Sigmoid colon (tissue), 7 donors: ENCODE measurements around the gene TMEM233. TPM values are rescaled to one million over a fixed set of nuclear protein-coding genes. Genes with fewer than 3 reads are reported as not detected.

ENCODE experiments used
- DNase-seq: peaks from one replicate; pipeline ENCODE4 v3.0.0-alpha.2; 2019
- H3K27ac ChIP-seq, 4 donors: fragments of 200-600 bp; sonication (generic); one replicate each; pipeline ENCODE4 v1.5.1; 2016 to 2019; ENCODE audit warnings: mild to moderate bottlenecking in 1 of 4
- H3K27me3 ChIP-seq, 3 donors: fragments of 200-600 bp; sonication (generic); one replicate each; pipeline ENCODE4 v1.5.1; 2019; ENCODE audit warnings: mild to moderate bottlenecking in 1 of 3
- H3K36me3 ChIP-seq, 4 donors: fragments of 200-600 bp; sonication (generic); one replicate each; pipeline ENCODE4 v1.5.1; 2016 to 2019
- H3K4me1 ChIP-seq, 4 donors: fragments of 200-600 bp; sonication (generic); one replicate each; pipeline ENCODE4 v1.5.1; 2017 to 2019
- H3K4me3 ChIP-seq, 4 donors: fragments of 200-600 bp; sonication (generic); one replicate each; pipeline ENCODE4 v1.5.1; 2017 to 2019; ENCODE audit warnings: mild to moderate bottlenecking in 2 of 4, moderate library complexity in 1 of 4
- H3K9me3 ChIP-seq, 4 donors: fragments of 200-600 bp in 3 of 4; sonication (generic) in 3 of 4; one replicate each; pipeline versions ENCODE4 v1.5.1 to v1.6.1; 2013 to 2019
- CTCF ChIP-seq, 4 experiments: fragments of 450-650 bp in 3 of 4; fragments of 200-600 bp in 1 of 4; IDR thresholded peaks; one replicate each; pipeline ENCODE4 v1.5.1; 2016 to 2019; ENCODE audit warnings: antibody characterized with exemption in 4 of 4, mild to moderate bottlenecking in 3 of 4, moderate library complexity in 2 of 4
- EP300 ChIP-seq, 4 donors: sonication (generic); formaldehyde crosslinking; IDR thresholded peaks; one replicate each; pipeline ENCODE4 v1.6.1; 2017; ENCODE audit warnings: antibody characterized with exemption in 4 of 4
- POLR2A ChIP-seq, 2 donors: fragments of 450-650 bp; IDR thresholded peaks; one replicate each; pipeline ENCODE4 v1.6.1; 2016; ENCODE audit warnings: antibody characterized with exemption in 2 of 2, mild to moderate bottlenecking in 2 of 2, moderate library complexity in 2 of 2
- POLR2AphosphoS5 ChIP-seq, 4 donors: sonication (generic); formaldehyde crosslinking; IDR thresholded peaks; one replicate each; pipeline ENCODE4 v1.6.1; 2017; ENCODE audit warnings: antibody characterized with exemption in 4 of 4
- WGBS, 2 donors: extraction: QIAGEN DNeasy Blood & Tissue Kit; methylation state at CpG; one replicate each; pipeline ENCODE4 v1.1.7; 2013; 5-methylcytosine and 5-hydroxymethylcytosine counted together
- intact Hi-C: fragments of 100-400 bp; cut with DNase I; formaldehyde crosslinking; loops from one replicate; pipeline ENCODE4 v1.15.1; 2023
- polyA plus RNA-seq, 3 donors: library from polyadenylated mRNA; stranded (reverse); fragments of 200-250 nt; gene quantifications; one replicate each; pipeline ENCODE4 v1.2.3, GENCODE V29; 2013
- total RNA-seq, 4 donors: library from RNA; depleted of rRNA; stranded (reverse); fragments of >200 nt; gene quantifications; one replicate each; pipeline ENCODE4 v1.1.0, GENCODE V29; 2016
- donor health status: healthy with polysubstance abuse.
- donor health status: Bipolar disorder and iron deficiency.
- donor health status: healthy.

The TMEM233 gene
- total and polyA plus RNA-seq, 7 donors: 0.10 TPM; not detected in 6

DNA sequence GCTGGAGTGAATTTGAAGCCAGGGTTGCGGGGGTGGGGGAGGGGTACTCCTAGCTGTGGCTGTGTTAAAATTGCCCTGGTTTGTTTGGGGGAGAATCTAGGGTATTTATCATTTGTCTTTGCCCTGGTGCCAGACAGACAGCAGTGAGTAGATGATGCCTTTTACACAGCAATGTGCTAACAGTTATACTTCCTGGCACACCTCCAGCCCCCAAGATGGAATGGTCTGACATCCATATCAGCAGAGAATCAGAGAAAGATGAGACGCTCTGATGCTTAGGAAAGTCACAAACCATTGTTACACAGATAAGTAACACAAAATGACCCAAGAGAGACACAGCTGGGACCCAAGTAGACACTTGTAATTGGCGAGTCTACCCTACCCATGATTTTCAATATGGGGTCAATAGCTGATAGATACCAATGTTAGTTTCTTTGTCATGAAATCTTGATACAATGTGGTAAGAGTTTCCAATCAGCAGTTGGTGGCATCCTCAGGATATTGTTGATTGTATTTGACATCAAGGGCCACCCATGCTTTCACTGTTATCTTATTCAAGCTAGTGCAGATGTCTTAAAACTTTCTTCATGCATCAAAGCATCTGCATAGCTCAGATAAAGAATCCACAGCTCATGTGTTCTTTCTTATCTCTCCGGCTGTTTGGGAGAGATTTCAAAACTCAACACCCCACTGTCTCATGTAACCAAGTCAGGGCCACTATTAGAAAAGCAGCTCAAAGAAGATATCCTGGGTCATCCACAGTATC is 71.8 kb downstream of the TMEM233 start:
- Histone ChIP-seq H3K4me3 (no peak overlapping the region), H3K4me1 (peaks cover 0 to 22% (median 20%) of the 10 kb centered on the region in 4 donors), H3K36me3 (no peaks in the 10 kb centered on the region), H3K27ac (no peak overlapping the region), H3K9me3 (no peaks in the 10 kb centered on the region), H3K27me3 (no peaks in the 10 kb centered on the region)
- intact Hi-C loops: loop anchor here (5.0 kb wide), 1 partner anchor 1288 kb away; the partner anchor contains the start of gene SUDS3
- no peak for DNase-seq
- TF ChIP-seq POLR2AphosphoS5 (IDR thresholded peaks at IDR 0.05) (no peak), EP300 (IDR thresholded peaks at IDR 0.05) (no peak), CTCF (IDR thresholded peaks at IDR 0.05) (no peak), POLR2A (IDR thresholded peaks at IDR 0.05) (no peak)
- WGBS, 2 donors: 91 to 93% methylated on average over 4 of the region's 4 CpGs

DNA sequence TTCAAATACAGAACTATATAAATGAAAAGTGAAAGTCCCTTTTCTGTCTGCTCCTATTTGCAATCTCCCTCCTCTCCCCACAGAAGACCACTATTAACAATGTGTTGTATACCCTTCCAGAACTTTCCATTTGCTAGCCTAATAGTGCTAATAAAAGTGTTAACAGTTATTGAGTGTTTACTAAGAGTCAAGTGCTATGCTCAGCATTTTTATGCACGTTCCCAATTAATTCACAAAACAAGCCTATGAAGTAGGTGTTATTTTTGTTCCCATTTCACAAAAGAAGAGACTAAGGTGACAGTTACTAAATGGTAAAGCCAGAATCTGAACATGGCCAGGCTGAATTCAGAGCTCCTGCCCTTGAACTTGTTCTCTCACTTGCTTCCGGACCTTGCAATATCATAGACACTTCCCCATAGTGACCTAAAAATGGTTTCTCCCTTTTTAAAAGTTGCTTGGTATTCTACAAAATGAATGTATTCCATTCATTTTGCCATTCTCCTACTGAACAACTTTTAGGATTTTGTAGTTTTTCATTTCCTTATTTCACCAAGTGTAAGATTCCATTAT is 72.7 kb downstream of the TMEM233 start:
- no peaks in the 10 kb centered on the region for H3K9me3 ChIP-seq
- H3K4me1 ChIP-seq: peaks cover 0 to 26% (median 20%) of the 10 kb centered on the region in 4 donors
- TF ChIP-seq CTCF (IDR thresholded peaks at IDR 0.05): no peak
- TF ChIP-seq POLR2A (IDR thresholded peaks at IDR 0.05): no peak
- no peak for TF ChIP-seq POLR2AphosphoS5 (IDR thresholded peaks at IDR 0.05)
- TF ChIP-seq EP300 (IDR thresholded peaks at IDR 0.05): no peak
- H3K27ac ChIP-seq: no peak overlapping the region
- H3K27me3 ChIP-seq: no peaks in the 10 kb centered on the region
- no peak for DNase-seq
- H3K4me3 ChIP-seq: no peak overlapping the region
- 58 to 84% methylated on average over 2 of the region's 2 CpGs for WGBS, 2 donors
- H3K36me3 ChIP-seq: peaks cover 0 to 2% (median under 1%) of the 10 kb centered on the region in 4 donors
- intact Hi-C loops: loop anchor here (5.0 kb wide), 1 partner anchor 1289 kb away; the partner anchor contains the start of gene SUDS3

GRCh38 chr12:119666900-119667576 is 73.5 kb downstream of the TMEM233 start:
- DNase-seq: no peak
- Histone ChIP-seq H3K4me1 (peaks cover 0 to 26% (median 20%) of the 10 kb centered on the region in 4 donors), H3K4me3 (peak overlapping the region; percentile 78 to 88 (median 82)), H3K36me3 (peaks cover 0 to 9% (median 3%) of the 10 kb centered on the region in 4 donors), H3K9me3 (no peaks in the 10 kb centered on the region), H3K27ac (peak overlapping the region; percentile 89 to 96 (median 94)), H3K27me3 (no peaks in the 10 kb centered on the region)
- intact Hi-C loops: loop anchor here (5.0 kb wide), 1 partner anchor 1290 kb away; the partner anchor contains the start of gene SUDS3
- 14 to 15% methylated on average over 9 of the region's 9 CpGs for WGBS, 2 donors
- no peak for TF ChIP-seq POLR2A (IDR thresholded peaks at IDR 0.05)
- no peak for TF ChIP-seq POLR2AphosphoS5 (IDR thresholded peaks at IDR 0.05)
- no peak for TF ChIP-seq CTCF (IDR thresholded peaks at IDR 0.05)
- no peak for TF ChIP-seq EP300 (IDR thresholded peaks at IDR 0.05)

DNA sequence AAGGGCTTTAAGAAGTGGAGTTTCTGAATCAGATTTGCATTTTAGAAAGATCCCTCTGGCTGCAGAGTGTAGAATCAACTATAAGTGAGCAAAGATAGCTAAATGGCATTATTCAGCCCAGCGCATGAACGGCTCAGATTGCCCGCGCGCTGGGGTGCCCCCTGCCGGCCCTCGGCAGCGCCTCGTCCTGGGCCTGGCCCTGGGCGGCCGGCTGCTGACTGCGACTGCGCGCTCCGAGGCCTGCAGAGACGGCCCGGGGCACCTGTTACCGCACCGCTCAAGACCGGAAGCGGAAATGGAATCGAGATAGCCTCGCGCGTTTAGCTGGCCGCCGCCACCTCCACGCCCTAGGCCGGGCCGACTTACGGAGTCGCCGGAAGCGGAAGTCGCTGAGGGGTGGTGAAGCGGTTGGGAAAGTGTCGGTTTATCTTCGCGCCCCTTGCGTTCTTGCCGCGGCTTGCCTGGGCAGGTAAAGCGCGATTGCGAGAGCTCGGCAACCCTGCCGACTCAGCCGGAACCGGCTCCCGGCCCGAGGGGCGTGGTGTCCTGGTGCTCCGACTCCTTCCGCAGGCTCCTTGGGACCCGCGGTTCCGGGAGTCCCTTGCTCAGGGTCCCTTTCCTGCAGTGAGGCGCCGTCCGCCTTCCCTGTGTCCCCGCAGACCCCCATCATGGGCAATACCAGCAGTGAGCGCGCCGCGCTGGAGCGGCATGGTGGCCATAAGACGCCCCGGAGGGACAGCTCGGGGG is 74.2 kb downstream of the TMEM233 start, which contains the start of gene PRKAB1:
Gene PRKAB1 (plus strand): TSS at position 557 of the 747 bp plus-strand sequence. CDS start 112 bp downstream, at position 669.
- Histone ChIP-seq H3K36me3 (peaks cover 3 to 17% (median 6%) of the 10 kb centered on the region in 4 donors), H3K4me3 (peak within 1 kb of the TSS; percentile 78 to 88 (median 82)), H3K27me3 (no peaks in the 10 kb centered on the region), H3K9me3 (no peaks in the 10 kb centered on the region), H3K27ac (peak within 1 kb of the TSS; percentile 89 to 96 (median 94)), H3K4me1 (peaks cover 0 to 26% (median 20%) of the 10 kb centered on the region in 4 donors)
- WGBS, 2 donors: 0% methylated on average over 69 of the region's 69 CpGs
- peak; percentile 98 for DNase-seq
- TF ChIP-seq EP300 (IDR thresholded peaks at IDR 0.05) (no peak), POLR2AphosphoS5 (IDR thresholded peaks at IDR 0.05) (peak; percentile 77 to 92 (median 86)), CTCF (IDR thresholded peaks at IDR 0.05) (peak; percentile 51 to 90 (median 78)), POLR2A (IDR thresholded peaks at IDR 0.05) (peak; percentile 50 to 89)
- intact Hi-C loops: loop anchor here (5.0 kb wide), 1 partner anchor 1290 kb away; the partner anchor contains the start of gene SUDS3
